Astrocyte of the spinal cord (primary cell): Measurements from ENCODE around the gene DOCK8.

Experiments
- DNase-seq: peaks from one replicate; pipeline ENCODE4 v3.0.0; 2011; ENCODE audit warnings: low read depth, low spot score
- H3K4me3 ChIP-seq: 2 replicates; pipeline ENCODE4 v1.5.1; 2011; ENCODE audit warnings: low read depth, mild to moderate bottlenecking, low read length, moderate library complexity
- CTCF ChIP-seq: IDR thresholded peaks from 2 replicates; pipeline ENCODE4 v1.5.1; 2012; ENCODE audit warnings: low read depth, mild to moderate bottlenecking, low read length, inconsistent platforms
- in situ Hi-C: cut with HindIII; loops from 2 replicates; pipeline ENCODE4 v1.10.0; 2017; ENCODE audit warnings: low sequenced_read_pairs

DOCK8 gene

GRCh38 chr9:270657-271237 is 56.1 kb downstream of the DOCK8 start:
- TF ChIP-seq CTCF: no peak
- in situ Hi-C loops: no loop called here
- no peak overlapping the region for H3K4me3 ChIP-seq
- no peak for DNase-seq

- in situ Hi-C loops: no loop called here
- TF ChIP-seq CTCF: no peak
- no peak overlapping the region for H3K4me3 ChIP-seq
- DNase-seq: no peak
Observed at GRCh38 chr9:272251-273213, 57.9 kb downstream of the DOCK8 start.

- in situ Hi-C loops: no loop called here
- H3K4me3 ChIP-seq: no peak overlapping the region
- no peak for TF ChIP-seq CTCF
- DNase-seq: no peak
Observed at GRCh38 chr9:274406-274805, 59.7 kb downstream of the DOCK8 start.

GRCh38 chr9:277601-278295 is 63.1 kb downstream of the DOCK8 start:
- no peak for DNase-seq
- TF ChIP-seq CTCF: no peak
- in situ Hi-C loops: no loop called here
- H3K4me3 ChIP-seq: no peak overlapping the region

GRCh38 chr9:278651-279050 is 64.0 kb downstream of the DOCK8 start:
- no peak overlapping the region for H3K4me3 ChIP-seq
- DNase-seq: no peak

More at GRCh38 chr9:278651-279050, 64.0 kb downstream of the DOCK8 start:
- in situ Hi-C loops: no loop called here
- no peak for TF ChIP-seq CTCF
